Loucy (cell line): Measurements from ENCODE around the gene SDK2.

ENCODE experiments used
- CTCF ChIP-seq: fragments of 200-600 bp; sonication (generic); conservative IDR thresholded peaks from 2 replicates; pipeline ENCODE4 v1.5.1; 2014; ENCODE audit warnings: mild to moderate bottlenecking, antibody characterized with exemption, low read length
- EZH2phosphoT487 ChIP-seq: fragments of 200-600 bp; IDR thresholded peaks from 2 replicates; pipeline ENCODE4 v1.6.1; 2018; ENCODE audit warnings: antibody characterized with exemption, mild to moderate bottlenecking, moderate library complexity, borderline replicate concordance

- no peak for TF ChIP-seq CTCF
- no peak for TF ChIP-seq EZH2phosphoT487
These were observed 176.0 kb downstream of the SDK2 start for GRCh38 chr17:73468221-73468620.
